22Rv1 (cell line): Measurements from ENCODE around the gene KCNG2.

Experiments
- H3K27ac ChIP-seq: fragments of 450-650 bp; 2 replicates; pipeline ENCODE4 v1.5.1; 2017
- ZFX ChIP-seq: fragments of 450-650 bp; IDR thresholded peaks from 2 replicates; pipeline ENCODE4 v1.6.1; 2017; ENCODE audit warnings: antibody characterized with exemption, borderline replicate concordance
- TF ChIP-seq, protein P1 (sequence below): fragments of 450-650 bp; IDR thresholded peaks from 2 replicates; pipeline ENCODE4 v1.5.1; 2017; ENCODE audit warnings: mild to moderate bottlenecking

The KCNG2 gene

DNA sequence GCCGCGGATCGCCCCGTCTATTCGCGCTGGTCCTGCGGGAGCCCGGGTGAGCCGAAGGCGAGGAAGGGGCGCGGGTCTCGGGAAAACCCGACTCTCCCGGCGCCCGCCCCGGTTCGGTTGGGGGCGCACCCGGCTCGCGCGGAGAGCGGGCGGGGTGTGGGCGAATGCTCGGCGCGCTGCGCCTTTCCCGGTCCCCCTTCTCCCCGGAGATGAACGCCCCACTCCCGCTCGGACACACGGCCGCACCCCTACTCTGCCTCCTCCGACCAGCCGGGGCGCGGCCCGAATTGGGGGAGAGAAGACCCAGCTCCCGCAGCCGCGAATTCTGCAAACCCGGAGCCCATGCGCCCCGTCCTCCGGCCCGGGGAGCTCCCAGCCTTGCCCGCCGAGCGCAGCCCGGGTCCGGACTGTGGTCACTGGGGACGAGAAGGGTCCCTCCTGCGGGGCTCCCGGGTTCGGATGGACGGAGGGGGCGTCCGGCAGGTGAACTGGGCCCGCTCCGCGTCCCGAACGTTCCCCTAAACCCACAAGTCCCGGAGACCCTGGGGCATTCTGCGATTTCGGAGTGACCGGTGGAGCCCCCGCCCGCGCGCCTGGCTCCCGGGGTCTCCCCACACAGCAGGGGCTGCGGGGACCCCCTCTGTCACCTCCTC lies 734 bp downstream of the KCNG2 start:
- TF ChIP-seq, protein P1, sequence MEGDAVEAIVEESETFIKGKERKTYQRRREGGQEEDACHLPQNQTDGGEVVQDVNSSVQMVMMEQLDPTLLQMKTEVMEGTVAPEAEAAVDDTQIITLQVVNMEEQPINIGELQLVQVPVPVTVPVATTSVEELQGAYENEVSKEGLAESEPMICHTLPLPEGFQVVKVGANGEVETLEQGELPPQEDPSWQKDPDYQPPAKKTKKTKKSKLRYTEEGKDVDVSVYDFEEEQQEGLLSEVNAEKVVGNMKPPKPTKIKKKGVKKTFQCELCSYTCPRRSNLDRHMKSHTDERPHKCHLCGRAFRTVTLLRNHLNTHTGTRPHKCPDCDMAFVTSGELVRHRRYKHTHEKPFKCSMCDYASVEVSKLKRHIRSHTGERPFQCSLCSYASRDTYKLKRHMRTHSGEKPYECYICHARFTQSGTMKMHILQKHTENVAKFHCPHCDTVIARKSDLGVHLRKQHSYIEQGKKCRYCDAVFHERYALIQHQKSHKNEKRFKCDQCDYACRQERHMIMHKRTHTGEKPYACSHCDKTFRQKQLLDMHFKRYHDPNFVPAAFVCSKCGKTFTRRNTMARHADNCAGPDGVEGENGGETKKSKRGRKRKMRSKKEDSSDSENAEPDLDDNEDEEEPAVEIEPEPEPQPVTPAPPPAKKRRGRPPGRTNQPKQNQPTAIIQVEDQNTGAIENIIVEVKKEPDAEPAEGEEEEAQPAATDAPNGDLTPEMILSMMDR = no peak
- no peak for TF ChIP-seq ZFX
- H3K27ac ChIP-seq = no peak overlapping the region

DNA sequence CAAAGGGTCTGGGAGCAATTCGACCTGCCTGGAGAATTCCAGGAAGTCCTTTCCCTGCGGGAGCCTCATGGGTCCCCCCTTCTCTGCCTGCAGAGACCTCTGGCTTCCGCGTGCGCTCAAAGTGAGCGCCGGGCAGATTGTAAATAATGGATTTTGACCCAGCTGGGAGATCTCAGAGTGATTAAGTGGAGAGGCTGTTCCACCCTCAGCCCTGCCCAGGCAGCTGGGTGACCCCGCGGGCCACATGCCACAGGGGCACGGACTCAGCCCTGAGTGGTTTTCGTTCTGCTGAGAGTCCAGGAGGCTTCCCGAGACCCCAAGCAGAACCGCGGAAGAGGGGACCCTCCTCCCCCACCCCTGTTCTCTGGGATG lies 1.2 kb downstream of the KCNG2 start:
- TF ChIP-seq, protein P1 = no peak
- TF ChIP-seq ZFX = no peak
- H3K27ac ChIP-seq = no peak overlapping the region

DNA sequence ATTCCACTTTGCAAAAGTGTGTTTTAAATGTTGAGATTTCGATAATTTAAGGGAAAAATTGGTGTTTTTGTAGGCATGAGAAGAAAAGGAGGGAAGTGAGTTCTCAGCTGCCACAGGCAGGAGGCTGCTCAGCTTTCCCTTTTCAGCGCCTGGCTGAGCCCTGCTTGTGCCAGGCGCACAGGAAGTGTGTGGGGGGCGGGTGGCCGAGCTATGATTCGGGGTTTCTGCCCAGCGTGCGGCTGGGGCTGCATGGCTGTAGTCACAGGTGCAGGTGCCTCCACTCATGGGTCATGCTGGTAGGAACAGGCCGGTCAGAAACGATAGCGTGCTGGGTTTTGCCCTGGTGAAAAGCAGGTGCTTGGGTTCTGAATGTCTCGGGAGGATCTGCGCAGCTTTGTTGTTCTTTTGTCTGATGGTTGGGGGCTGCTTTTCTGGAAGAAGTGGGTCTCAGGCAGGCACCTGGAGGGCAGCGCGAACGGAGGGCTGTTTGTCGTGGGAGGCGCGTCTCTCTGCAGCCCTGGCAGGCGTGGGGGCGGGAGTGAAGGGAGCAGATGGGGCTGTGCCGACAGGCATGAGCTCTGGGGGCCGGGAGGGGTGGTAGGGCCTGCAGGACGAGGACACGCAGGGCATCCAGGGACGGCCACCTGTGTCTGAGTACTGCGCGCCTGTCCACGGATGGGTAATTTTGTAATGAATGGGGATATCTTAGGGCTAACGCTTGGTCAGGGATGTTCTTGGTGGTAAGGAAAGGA lies 2.1 kb downstream of the KCNG2 start:
- TF ChIP-seq ZFX = no peak
- TF ChIP-seq, protein P1 = no peak
- no peak overlapping the region for H3K27ac ChIP-seq

DNA sequence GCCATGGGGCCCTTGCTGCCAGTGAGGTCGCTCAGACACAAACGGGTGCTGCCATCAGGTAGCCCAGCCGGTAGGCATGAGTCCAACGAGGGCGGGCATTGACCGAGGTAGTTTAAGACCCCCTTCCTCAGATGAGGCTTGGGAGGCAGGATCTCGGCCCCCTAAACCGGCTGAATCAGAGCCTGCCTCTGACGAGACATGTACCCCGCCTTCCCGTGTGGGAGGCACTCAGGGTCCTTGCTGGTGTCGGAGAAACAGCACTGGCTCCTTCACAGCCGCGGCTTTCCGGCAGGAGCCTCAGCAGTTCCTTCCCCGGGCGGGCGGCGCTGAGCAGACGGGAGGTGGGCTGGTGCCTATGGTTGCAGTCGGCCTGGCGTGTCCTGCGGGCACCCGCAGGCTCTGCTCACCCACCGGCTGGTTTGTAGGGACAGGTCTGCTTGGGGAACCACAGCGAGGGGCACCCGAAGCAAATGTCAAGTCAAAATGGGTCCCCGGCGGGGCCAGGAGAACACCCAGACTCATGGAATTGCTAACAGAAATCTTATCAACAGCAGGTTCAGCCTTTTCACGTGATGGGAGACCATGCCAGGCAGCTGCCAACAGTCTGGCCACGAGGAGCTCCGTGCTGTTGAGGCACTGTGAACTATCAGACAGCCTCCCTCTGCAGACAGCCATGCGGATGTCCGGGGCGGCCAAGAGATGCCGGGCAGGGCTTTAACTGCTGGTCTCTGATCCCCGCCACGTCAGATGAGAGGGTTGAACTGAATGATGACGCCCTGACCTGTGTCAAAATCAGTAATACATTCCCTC lies 2.8 kb downstream of the KCNG2 start:
- H3K27ac ChIP-seq = no peak overlapping the region
- TF ChIP-seq, protein P1 = no peak
- no peak for TF ChIP-seq ZFX

DNA sequence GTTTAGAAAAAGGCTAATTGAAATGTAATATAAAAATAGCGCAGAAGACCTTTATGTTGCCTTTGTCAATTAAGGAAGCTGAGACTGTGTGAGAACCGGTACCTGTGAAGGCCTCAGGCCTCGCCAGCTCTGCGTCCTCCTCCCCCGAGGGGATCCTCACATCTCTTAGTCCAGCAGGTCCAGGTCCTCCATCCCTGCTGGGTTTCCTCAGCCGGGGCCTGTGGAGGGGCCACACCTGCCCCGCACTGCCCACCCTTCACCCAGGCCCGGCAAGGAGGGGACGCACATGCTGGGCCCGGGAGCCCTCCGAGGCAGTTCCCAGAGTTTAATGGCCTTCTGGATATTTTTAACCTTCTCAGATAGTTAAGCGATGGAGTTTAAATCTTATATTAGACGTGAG lies 3.5 kb downstream of the KCNG2 start:
- no peak overlapping the region for H3K27ac ChIP-seq
- TF ChIP-seq ZFX = no peak
- TF ChIP-seq, protein P1 = no peak

DNA sequence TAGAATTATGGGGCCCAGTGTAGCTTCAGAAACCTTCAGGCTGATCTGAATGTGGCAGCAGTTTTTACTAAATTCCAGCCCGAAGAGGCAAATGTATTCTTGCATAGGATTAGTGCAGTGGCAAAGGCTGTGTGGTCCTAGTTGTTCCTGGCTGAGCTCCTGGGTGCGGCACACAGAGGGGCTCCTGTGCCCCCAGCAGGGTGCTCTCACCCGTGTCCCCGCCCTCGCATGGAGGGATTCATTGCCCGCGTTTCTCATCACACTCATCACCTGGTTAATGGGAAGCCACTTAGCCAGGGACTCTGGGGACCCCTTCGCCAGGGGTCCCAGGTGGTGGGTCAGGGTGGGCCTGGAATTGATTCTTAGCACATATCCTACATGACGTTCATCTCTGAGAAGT lies 3.9 kb downstream of the KCNG2 start:
- TF ChIP-seq ZFX = no peak
- TF ChIP-seq, protein P1 = no peak
- no peak overlapping the region for H3K27ac ChIP-seq

DNA sequence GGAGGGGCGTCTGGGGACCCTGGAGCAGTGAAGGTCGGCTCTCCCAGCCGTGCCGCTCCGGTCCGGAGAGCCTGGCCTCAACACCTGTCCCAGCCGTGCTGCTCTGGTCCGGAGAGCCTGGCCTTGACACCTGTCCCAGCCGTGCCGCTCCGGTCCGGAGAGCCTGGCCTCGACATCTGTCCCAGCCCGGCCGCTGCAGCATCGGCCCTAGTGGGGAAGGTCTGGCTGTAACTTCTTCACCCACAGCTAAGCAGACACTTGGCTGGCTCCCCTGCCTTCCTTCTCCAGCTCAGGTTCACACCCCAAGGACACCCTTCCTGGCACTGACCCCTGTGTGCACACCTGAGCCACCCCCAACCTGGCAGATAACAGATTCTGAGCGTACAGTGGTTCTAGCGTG lies 4.6 kb downstream of the KCNG2 start:
- TF ChIP-seq, protein P1 = no peak
- TF ChIP-seq ZFX = no peak
- no peak overlapping the region for H3K27ac ChIP-seq
